Measurements from ENCODE around the gene TRIP12. TPM values are rescaled to one million over a fixed set of nuclear protein-coding genes. Genes with fewer than 3 reads are reported as not detected.

Gene TRIP12
- polyA plus RNA-seq, 1 donor from 2014 or later = 57.2 TPM

DNA sequence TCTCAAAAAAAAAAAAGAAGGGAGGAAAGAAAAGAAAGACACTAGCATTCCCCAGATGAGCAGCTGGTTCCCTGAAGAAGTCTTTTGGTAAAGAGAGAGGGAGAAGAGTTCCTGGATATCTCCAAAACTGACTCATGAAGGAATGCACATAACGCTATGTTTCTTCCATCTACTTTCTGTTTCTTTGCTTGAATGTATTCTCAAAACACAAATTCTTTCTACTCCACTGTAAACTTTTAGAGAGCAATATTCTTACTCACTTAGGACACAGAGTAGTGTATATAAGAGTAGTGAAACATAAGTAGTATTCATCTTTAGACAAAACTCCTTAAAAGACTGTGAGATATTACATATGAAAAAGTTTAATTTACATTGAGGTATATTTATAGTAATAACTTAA lies 64.2 kb downstream of the TRIP12 start:
- Histone ChIP-seq H2AFZ (ENCODE audit: low read depth, low read length) (no peak overlapping the region), H3K27ac (ENCODE audit: low read length) (no peak overlapping the region), H3F3A (ENCODE audit: insufficient read depth, low read length, poor library complexity, severe bottlenecking) (no peaks in the 10 kb centered on the region), H3K9me3 (ENCODE audit: low read length) (no peaks in the 10 kb centered on the region), H3K4me3 (ENCODE audit: low read length) (no peak overlapping the region), H3K4me2 (ENCODE audit: low read length) (no peak overlapping the region), H3K27me3 (ENCODE audit: insufficient read depth, low read depth, low read length) (no peaks in the 10 kb centered on the region), H3K9ac (ENCODE audit: low read length) (no peak overlapping the region), H3K9me2 (ENCODE audit: insufficient read depth, low read length) (no peaks in the 10 kb centered on the region), H3K79me2 (replicated peaks; ENCODE audit: insufficient read depth, low read length) (peaks cover 17% of the 10 kb centered on the region), H3K36me3 (ENCODE audit: insufficient read depth, low read length) (peaks cover 7% of the 10 kb centered on the region), H4K20me1 (ENCODE audit: insufficient read depth) (no peaks in the 10 kb centered on the region)
- TF ChIP-seq MXI1 (conservative IDR thresholded peaks at IDR 0.05; ENCODE audit: poor library complexity, severe bottlenecking) (no peak), EZH2 (IDR thresholded peaks at IDR 0.05; ENCODE audit: borderline replicate concordance, insufficient read depth, low read length, poor library complexity, severe bottlenecking) (no peak), POLR2AphosphoS5 (IDR thresholded peaks at IDR 0.05) (no peak), EP300 (conservative IDR thresholded peaks at IDR 0.05; ENCODE audit: poor library complexity, severe bottlenecking) (no peak), SMC3 (conservative IDR thresholded peaks at IDR 0.05; ENCODE audit: poor library complexity) (no peak), RAD21 (conservative IDR thresholded peaks at IDR 0.05) (no peak), TAF1 (IDR thresholded peaks at IDR 0.05; ENCODE audit: low read depth) (no peak)
- TF ChIP-seq, protein P1, sequence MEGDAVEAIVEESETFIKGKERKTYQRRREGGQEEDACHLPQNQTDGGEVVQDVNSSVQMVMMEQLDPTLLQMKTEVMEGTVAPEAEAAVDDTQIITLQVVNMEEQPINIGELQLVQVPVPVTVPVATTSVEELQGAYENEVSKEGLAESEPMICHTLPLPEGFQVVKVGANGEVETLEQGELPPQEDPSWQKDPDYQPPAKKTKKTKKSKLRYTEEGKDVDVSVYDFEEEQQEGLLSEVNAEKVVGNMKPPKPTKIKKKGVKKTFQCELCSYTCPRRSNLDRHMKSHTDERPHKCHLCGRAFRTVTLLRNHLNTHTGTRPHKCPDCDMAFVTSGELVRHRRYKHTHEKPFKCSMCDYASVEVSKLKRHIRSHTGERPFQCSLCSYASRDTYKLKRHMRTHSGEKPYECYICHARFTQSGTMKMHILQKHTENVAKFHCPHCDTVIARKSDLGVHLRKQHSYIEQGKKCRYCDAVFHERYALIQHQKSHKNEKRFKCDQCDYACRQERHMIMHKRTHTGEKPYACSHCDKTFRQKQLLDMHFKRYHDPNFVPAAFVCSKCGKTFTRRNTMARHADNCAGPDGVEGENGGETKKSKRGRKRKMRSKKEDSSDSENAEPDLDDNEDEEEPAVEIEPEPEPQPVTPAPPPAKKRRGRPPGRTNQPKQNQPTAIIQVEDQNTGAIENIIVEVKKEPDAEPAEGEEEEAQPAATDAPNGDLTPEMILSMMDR (IDR thresholded peaks at IDR 0.05; ENCODE audit: poor library complexity, severe bottlenecking) = no peak
- TF ChIP-seq, protein P2, sequence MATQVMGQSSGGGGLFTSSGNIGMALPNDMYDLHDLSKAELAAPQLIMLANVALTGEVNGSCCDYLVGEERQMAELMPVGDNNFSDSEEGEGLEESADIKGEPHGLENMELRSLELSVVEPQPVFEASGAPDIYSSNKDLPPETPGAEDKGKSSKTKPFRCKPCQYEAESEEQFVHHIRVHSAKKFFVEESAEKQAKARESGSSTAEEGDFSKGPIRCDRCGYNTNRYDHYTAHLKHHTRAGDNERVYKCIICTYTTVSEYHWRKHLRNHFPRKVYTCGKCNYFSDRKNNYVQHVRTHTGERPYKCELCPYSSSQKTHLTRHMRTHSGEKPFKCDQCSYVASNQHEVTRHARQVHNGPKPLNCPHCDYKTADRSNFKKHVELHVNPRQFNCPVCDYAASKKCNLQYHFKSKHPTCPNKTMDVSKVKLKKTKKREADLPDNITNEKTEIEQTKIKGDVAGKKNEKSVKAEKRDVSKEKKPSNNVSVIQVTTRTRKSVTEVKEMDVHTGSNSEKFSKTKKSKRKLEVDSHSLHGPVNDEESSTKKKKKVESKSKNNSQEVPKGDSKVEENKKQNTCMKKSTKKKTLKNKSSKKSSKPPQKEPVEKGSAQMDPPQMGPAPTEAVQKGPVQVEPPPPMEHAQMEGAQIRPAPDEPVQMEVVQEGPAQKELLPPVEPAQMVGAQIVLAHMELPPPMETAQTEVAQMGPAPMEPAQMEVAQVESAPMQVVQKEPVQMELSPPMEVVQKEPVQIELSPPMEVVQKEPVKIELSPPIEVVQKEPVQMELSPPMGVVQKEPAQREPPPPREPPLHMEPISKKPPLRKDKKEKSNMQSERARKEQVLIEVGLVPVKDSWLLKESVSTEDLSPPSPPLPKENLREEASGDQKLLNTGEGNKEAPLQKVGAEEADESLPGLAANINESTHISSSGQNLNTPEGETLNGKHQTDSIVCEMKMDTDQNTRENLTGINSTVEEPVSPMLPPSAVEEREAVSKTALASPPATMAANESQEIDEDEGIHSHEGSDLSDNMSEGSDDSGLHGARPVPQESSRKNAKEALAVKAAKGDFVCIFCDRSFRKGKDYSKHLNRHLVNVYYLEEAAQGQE (IDR thresholded peaks at IDR 0.05; ENCODE audit: borderline replicate concordance) = no peak

DNA sequence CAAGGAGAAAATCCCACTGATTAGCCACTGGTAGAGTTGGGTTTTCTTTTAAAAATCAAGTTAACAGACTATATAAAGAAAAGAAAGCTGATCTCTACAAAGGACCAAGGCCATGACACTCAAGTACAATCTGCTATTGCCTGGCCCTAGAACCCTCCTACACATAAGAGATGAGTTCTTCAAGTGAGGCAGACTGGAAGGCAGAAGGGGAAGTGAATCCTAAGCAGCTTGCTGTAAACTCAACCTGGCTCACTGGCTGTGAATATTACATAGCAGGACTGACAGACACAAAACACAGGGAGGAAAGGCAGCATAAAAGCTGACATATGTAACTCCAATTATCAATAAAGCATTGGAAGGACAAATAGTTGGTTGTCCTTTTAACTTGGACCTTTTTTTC lies 65.4 kb downstream of the TRIP12 start:
- H3K79me2 ChIP-seq (replicated peaks; ENCODE audit: insufficient read depth, low read length) = peaks cover 15% of the 10 kb centered on the region
- no peaks in the 10 kb centered on the region for H4K20me1 ChIP-seq (ENCODE audit: insufficient read depth)
- no peaks in the 10 kb centered on the region for H3K9me2 ChIP-seq (ENCODE audit: insufficient read depth, low read length)
- H3K27ac ChIP-seq (ENCODE audit: low read length) = no peak overlapping the region
- no peaks in the 10 kb centered on the region for H3F3A ChIP-seq (ENCODE audit: insufficient read depth, low read length, poor library complexity, severe bottlenecking)
- H3K27me3 ChIP-seq (ENCODE audit: insufficient read depth, low read depth, low read length) = no peaks in the 10 kb centered on the region
- H3K9me3 ChIP-seq (ENCODE audit: low read length) = no peaks in the 10 kb centered on the region
- no peak overlapping the region for H3K9ac ChIP-seq (ENCODE audit: low read length)
- no peak overlapping the region for H3K4me2 ChIP-seq (ENCODE audit: low read length)
- peaks cover 7% of the 10 kb centered on the region for H3K36me3 ChIP-seq (ENCODE audit: insufficient read depth, low read length)
- TF ChIP-seq EP300 (conservative IDR thresholded peaks at IDR 0.05; ENCODE audit: poor library complexity, severe bottlenecking) = no peak
- TF ChIP-seq, protein P1 (IDR thresholded peaks at IDR 0.05; ENCODE audit: poor library complexity, severe bottlenecking) = no peak
- no peak for TF ChIP-seq MXI1 (conservative IDR thresholded peaks at IDR 0.05; ENCODE audit: poor library complexity, severe bottlenecking)
- TF ChIP-seq TAF1 (IDR thresholded peaks at IDR 0.05; ENCODE audit: low read depth) = no peak
- no peak for TF ChIP-seq SMC3 (conservative IDR thresholded peaks at IDR 0.05; ENCODE audit: poor library complexity)
- TF ChIP-seq RAD21 (conservative IDR thresholded peaks at IDR 0.05) = no peak
- TF ChIP-seq, protein P2 (IDR thresholded peaks at IDR 0.05; ENCODE audit: borderline replicate concordance) = no peak
- H3K4me3 ChIP-seq (ENCODE audit: low read length) = no peak overlapping the region
- H2AFZ ChIP-seq (ENCODE audit: low read depth, low read length) = no peak overlapping the region

All from neural cell (in vitro differentiated cells).